SU-DHL-6 (cell line): ENCODE data around the gene NPM1.
"Not testable (repeated sequence)": the region's sequence is repeated elsewhere in the genome, so short reads cannot be mapped to it uniquely, and the experiment has no call there.

Experiments
- H2AFZ ChIP-seq: fragments of 200-600 bp; sonication (generic); 2 replicates; pipeline ENCODE4 v1.6.1; 2014; ENCODE audit warnings: low read depth, mild to moderate bottlenecking, moderate library complexity, mixed read lengths, antibody characterized with exemption, low read length; ENCODE audit not compliant: severe bottlenecking
- H3F3A ChIP-seq: fragments of 200-600 bp; shearing (Covaris generic); 2 replicates; pipeline ENCODE4 v1.6.0; 2016; ENCODE audit warnings: antibody characterized with exemption, mild to moderate bottlenecking; ENCODE audit not compliant: insufficient read depth
- H3K27ac ChIP-seq: fragments of 200-600 bp; sonication (generic); 2 replicates; pipeline ENCODE4 v1.5.1; 2016; ENCODE audit warnings: low read depth, mild to moderate bottlenecking, low read length, moderate library complexity, mixed read lengths
- H3K27me3 ChIP-seq: fragments of 200-600 bp; sonication (generic), shearing (Covaris generic); 2 replicates; pipeline ENCODE4 v1.6.0; 2014; ENCODE audit warnings: mild to moderate bottlenecking, low read length
- H3K36me3 ChIP-seq: fragments of 200-600 bp; sonication (generic); 2 replicates; pipeline ENCODE4 v1.6.1; 2014; ENCODE audit warnings: mild to moderate bottlenecking, low read length, mixed read lengths
- H3K4me2 ChIP-seq: fragments of 300-600, 200-600 bp; shearing (Covaris generic), sonication (generic); 2 replicates; pipeline ENCODE4 v1.6.0; 2014; ENCODE audit warnings: low read length, low read depth, mild to moderate bottlenecking; ENCODE audit not compliant: poor library complexity, severe bottlenecking
- H3K4me3 ChIP-seq: fragments of 200-600 bp; sonication (generic); 2 replicates; pipeline ENCODE4 v1.5.1; 2014; ENCODE audit warnings: antibody characterized with exemption, low read length, mild to moderate bottlenecking, mixed read lengths; ENCODE audit not compliant: insufficient read depth, poor library complexity, severe bottlenecking
- H3K79me2 ChIP-seq: fragments of 200-600 bp; sonication (generic); 2 replicates; pipeline ENCODE4 v1.6.1; 2014; ENCODE audit warnings: mild to moderate bottlenecking, low read length, moderate library complexity; ENCODE audit not compliant: insufficient read depth
- H3K9ac ChIP-seq: fragments of 200-600 bp; sonication (generic); 2 replicates; pipeline ENCODE4 v1.7.0; 2014; ENCODE audit warnings: mild to moderate bottlenecking, low read length
- H3K9me2 ChIP-seq: fragments of 200-600 bp; sonication (generic); replicated peaks from 2 replicates; pipeline ENCODE4 v1.6.1; 2014; ENCODE audit warnings: low read length; ENCODE audit not compliant: insufficient read depth
- H3K9me3 ChIP-seq: fragments of 200-600 bp; sonication (generic); 2 replicates; pipeline ENCODE4 v1.6.1; 2014; ENCODE audit warnings: low read length, mixed read lengths; ENCODE audit not compliant: insufficient read depth
- H4K20me1 ChIP-seq: fragments of 200-600 bp; sonication (generic); 2 replicates; pipeline ENCODE4 v1.6.1; 2014; ENCODE audit warnings: low read depth, mild to moderate bottlenecking, antibody characterized with exemption, low read length, moderate library complexity, mixed read lengths
- CTCF ChIP-seq: fragments of 200-600 bp; sonication (generic); IDR thresholded peaks from one replicate; pipeline ENCODE4 v1.5.1; 2017; ENCODE audit warnings: antibody characterized with exemption, mild to moderate bottlenecking, low read length, moderate library complexity; ENCODE audit not compliant: insufficient read depth, poor library complexity, severe bottlenecking
- EZH2phosphoT487 ChIP-seq: fragments of 200-600 bp; sonication (generic), shearing (Covaris generic); conservative IDR thresholded peaks from 2 replicates; pipeline ENCODE4 v1.6.1; 2018; ENCODE audit warnings: mild to moderate bottlenecking, antibody characterized with exemption, low read length, moderate library complexity, mixed read lengths

Gene NPM1

GRCh38 chr5:171379961-171380360 lies 7.7 kb upstream of the NPM1 start:
- no peaks in the 10 kb centered on the region for H3K36me3 ChIP-seq
- no peaks in the 10 kb centered on the region for H3K79me2 ChIP-seq
- no peaks in the 10 kb centered on the region for H3F3A ChIP-seq
- no peaks in the 10 kb centered on the region for H3K9me3 ChIP-seq
- H3K27me3 ChIP-seq = no peaks in the 10 kb centered on the region
- no peak for TF ChIP-seq CTCF
- no peak for TF ChIP-seq EZH2phosphoT487
- no peak overlapping the region for H3K4me3 ChIP-seq
- no peaks in the 10 kb centered on the region for H4K20me1 ChIP-seq
- H3K9me2 ChIP-seq = no peaks in the 10 kb centered on the region
- no peak overlapping the region for H3K27ac ChIP-seq
- H3K4me2 ChIP-seq = no peak overlapping the region
- no peak overlapping the region for H2AFZ ChIP-seq
- no peak overlapping the region for H3K9ac ChIP-seq

GRCh38 chr5:171384416-171384815 lies 3.2 kb upstream of the NPM1 start:
- H2AFZ ChIP-seq, H3K36me3 ChIP-seq, H3K9me2 ChIP-seq, H3K9ac ChIP-seq, H3F3A ChIP-seq, H3K27ac ChIP-seq, H4K20me1 ChIP-seq, H3K4me2 ChIP-seq, H3K9me3 ChIP-seq, H3K4me3 ChIP-seq, H3K27me3 ChIP-seq: not testable (repeated sequence)
- H3K79me2 ChIP-seq = peaks cover 17% of the 10 kb centered on the region

GRCh38 chr5:171384999-171385398 lies 2.6 kb upstream of the NPM1 start:
- not testable (repeated sequence) for H3K4me3 ChIP-seq, H3K27ac ChIP-seq, H2AFZ ChIP-seq, H3K27me3 ChIP-seq, H3K9me2 ChIP-seq, H3K9me3 ChIP-seq, H3K9ac ChIP-seq, H3F3A ChIP-seq, H3K4me2 ChIP-seq
- Histone ChIP-seq H4K20me1 (peaks cover 15% of the 10 kb centered on the region), H3K79me2 (peaks cover 23% of the 10 kb centered on the region), H3K36me3 (peaks cover 15% of the 10 kb centered on the region)

DNA sequence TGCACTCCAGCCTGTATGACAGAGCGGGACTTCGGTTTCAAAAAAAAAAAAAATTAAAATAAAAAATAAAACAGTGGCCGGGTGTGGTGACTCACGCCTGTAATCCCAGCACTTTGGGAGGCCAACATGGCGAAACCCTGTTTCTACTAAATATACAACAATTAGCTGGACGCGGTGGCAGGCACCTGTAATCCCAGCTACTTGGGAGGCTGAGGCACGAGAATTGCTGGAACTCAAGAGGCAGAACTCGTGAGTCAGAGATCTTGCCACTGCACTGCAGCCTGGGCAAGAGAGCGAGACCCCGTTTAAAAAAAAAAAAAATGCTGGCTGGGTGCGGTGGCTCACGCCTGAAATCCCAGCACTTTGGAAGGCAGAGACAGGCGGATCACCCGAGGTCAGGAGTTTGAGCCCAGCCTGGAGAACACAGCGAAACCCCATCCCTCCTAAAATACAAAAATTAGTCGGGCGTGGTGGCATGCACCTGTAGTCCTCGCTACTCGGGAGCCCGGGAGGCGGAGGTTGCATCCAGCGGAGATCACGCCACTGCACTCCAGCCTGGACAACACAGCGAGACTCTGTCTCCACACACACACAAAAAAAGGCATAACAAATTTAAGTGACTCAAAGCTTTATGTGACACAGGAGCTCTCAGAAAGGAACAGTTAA lies 1.5 kb upstream of the NPM1 start:
- no peaks in the 10 kb centered on the region for H3K9me2 ChIP-seq
- no peaks in the 10 kb centered on the region for H3K27me3 ChIP-seq
- H3K4me3 ChIP-seq = no peak overlapping the region
- TF ChIP-seq EZH2phosphoT487 (no peak), CTCF (no peak)
- peaks cover 13% of the 10 kb centered on the region; the same call in 1 of the 2 replicates for H3F3A ChIP-seq
- H4K20me1 ChIP-seq = peaks cover 26% of the 10 kb centered on the region
- H3K27ac ChIP-seq = no peak overlapping the region
- no peak overlapping the region for H3K9ac ChIP-seq
- no peak overlapping the region for H2AFZ ChIP-seq
- no peak overlapping the region for H3K4me2 ChIP-seq
- peaks cover 21% of the 10 kb centered on the region for H3K36me3 ChIP-seq
- no peaks in the 10 kb centered on the region for H3K9me3 ChIP-seq
- H3K79me2 ChIP-seq = peaks cover 35% of the 10 kb centered on the region
